Measurements from ENCODE around the gene SHF. TPM values are rescaled to one million over a fixed set of nuclear protein-coding genes. Genes with fewer than 3 reads are reported as not detected.

SHF gene
- total and polyA plus RNA-seq, 2 of the 8 experiments (the other 6 are each of a cell fraction or from before 2014, with no cell fraction given), result 13.1 to 26.7 TPM

- H3K27ac ChIP-seq (ENCODE audit: low read depth, low read length), result no peak overlapping the region
- H4K8ac ChIP-seq (ENCODE audit: extremely low read depth, insufficient read depth, low read length), result no peak overlapping the region
- H3K79me1 ChIP-seq (ENCODE audit: low read depth, low read length), result no peaks in the 10 kb centered on the region; the same call in 1 of the 2 replicates
- H3K79me2 ChIP-seq (ENCODE audit: control insufficient read depth in 1 of 2, insufficient read depth in 2 of 2, low read length in 2 of 2), result no peaks in the 10 kb centered on the region
- no peak overlapping the region for H2BK15ac ChIP-seq (ENCODE audit: low read length)
- no peak overlapping the region for H3K56ac ChIP-seq (replicated peaks; ENCODE audit: insufficient read length, low read depth, low read length)
- H3K23ac ChIP-seq (ENCODE audit: insufficient read length), result no peak overlapping the region
- H2AFZ ChIP-seq (ENCODE audit: low read length), result no peak overlapping the region
- no peak overlapping the region for H3K4me2 ChIP-seq (ENCODE audit: insufficient read depth in 1 of 2, low read depth in 2 of 2, low read length in 2 of 2)
- no peak overlapping the region for H4K5ac ChIP-seq (ENCODE audit: insufficient read length, low read depth, low read length)
- H3K18ac ChIP-seq (ENCODE audit: extremely low read depth, low read length), result no peak overlapping the region
- no peak overlapping the region for H2BK5ac ChIP-seq (ENCODE audit: low read depth, low read length)
- H4K91ac ChIP-seq (replicated peaks; ENCODE audit: insufficient read length, low read length), result no peak overlapping the region
- no peak overlapping the region for H2AK5ac ChIP-seq (ENCODE audit: low read depth, low read length)
- H2BK120ac ChIP-seq (replicated peaks; ENCODE audit: low read depth, low read length), result no peak overlapping the region
- ChIA-PET POLR2A (ENCODE audit: partially characterized antibody) (interaction anchor here (1.2 to 5.7 kb wide), 4 partner anchors 8 to 16 kb away, joined by 4 to 50 read pairs (median 15); partner anchors contain the start of gene SHF), CTCF (ENCODE audit: partially characterized antibody) (interaction anchor here (0.6 to 41.8 kb wide), 6 partner anchors 14 to 624 kb away, joined by 3 to 1117 read pairs (median 3); partner anchors contain the start of genes DUOX2, DUOXA2 and SHF)
- no peak for DNase-seq (ENCODE audit: low read depth in 1 of 2, low spot score in 2 of 2)
- FAIRE-seq, result no peak
- peaks cover 0 to 3% (median 0%) of the 10 kb centered on the region in 4 experiments; a peak in 3 of 8 replicates for H3K36me3 ChIP-seq (ENCODE audit: control insufficient read depth in 2 of 4, insufficient read depth in 4 of 4, low read length in 3 of 4)
- no peak for TF ChIP-seq CBX5 (IDR thresholded peaks at IDR 0.05; ENCODE audit: low read depth, low read length)
- no peak for TF ChIP-seq BCL11A (IDR thresholded peaks at IDR 0.05; ENCODE audit: low read depth in 2 of 2, low read length in 2 of 2)
- no peak for TF ChIP-seq HDAC2 (IDR thresholded peaks at IDR 0.05; ENCODE audit: borderline replicate concordance in 1 of 2, low read depth in 2 of 2, low read length in 2 of 2)
- no peak for TF ChIP-seq YY1 (IDR thresholded peaks at IDR 0.05; ENCODE audit: low read depth, low read length)
- no peak for TF ChIP-seq CEBPB (IDR thresholded peaks at IDR 0.05; ENCODE audit: low read depth, low read length)
- no peak for TF ChIP-seq JUN (IDR thresholded peaks at IDR 0.05; ENCODE audit: low read depth, low read length)
- no peak for TF ChIP-seq TBP (IDR thresholded peaks at IDR 0.05; ENCODE audit: low read depth, low read length)
- no peak for TF ChIP-seq TAF7 (optimal IDR thresholded peaks at IDR 0.05; ENCODE audit: borderline replicate concordance, low read depth, low read length)
- TF ChIP-seq CHD2 (IDR thresholded peaks at IDR 0.05; ENCODE audit: low read length), result no peak
- TF ChIP-seq ATF2 (IDR thresholded peaks at IDR 0.05; ENCODE audit: low read length), result no peak
- no peak overlapping the region for H3K9ac ChIP-seq (replicated peaks in 1 of 4; ENCODE audit: extremely low read depth in 1 of 4, low read depth in 3 of 4, low read length in 3 of 4)
- no peak overlapping the region for H2BK20ac ChIP-seq (ENCODE audit: low read length)
- H3K4ac ChIP-seq (replicated peaks; ENCODE audit: insufficient read length, low read depth, low read length), result no peak overlapping the region
- peaks cover 0 to 19% (median 13%) of the 10 kb centered on the region in 4 experiments; a peak in 5 of 7 replicates for H3K4me1 ChIP-seq (replicated peaks in 1 of 4; ENCODE audit: control insufficient read depth in 3 of 4, insufficient read depth in 4 of 4, low read length in 3 of 4)
- H3K14ac ChIP-seq (ENCODE audit: insufficient read length), result no peak overlapping the region
- no peaks in the 10 kb centered on the region for H3K27me3 ChIP-seq (replicated peaks in 1 of 4; ENCODE audit: control insufficient read depth in 3 of 4, extremely low read depth in 1 of 4, insufficient read depth in 3 of 4, low read length in 3 of 4)
- no peaks in the 10 kb centered on the region for H3K9me3 ChIP-seq (ENCODE audit: insufficient read depth in 2 of 2, low read depth in 1 of 2, low read length in 1 of 2)
- 100% methylated on average over 10 of the region's 12 CpGs; no CpG with 5 or more reads in 1 of the 2 experiments for WGBS, 2 experiments (ENCODE audit: extremely low coverage in 1 of 2, insufficient coverage in 1 of 2, insufficient read length in 1 of 2, insufficient replicate concordance in 2 of 2, low coverage in 1 of 2, low lambda C conversion rate in 2 of 2, missing lambda C conversion rate in 1 of 2)
- peaks cover 2 to 4% of the 10 kb centered on the region in 2 experiments for H4K20me1 ChIP-seq (replicated peaks in 1 of 2; ENCODE audit: control insufficient read depth in 1 of 2, insufficient read depth in 2 of 2, low read length in 2 of 2)
- no peak overlapping the region for H3K4me3 ChIP-seq (ENCODE audit: extremely low read depth in 1 of 4, insufficient read depth in 2 of 4, low read depth in 3 of 4, low read length in 4 of 4)
- no peak overlapping the region for H2BK12ac ChIP-seq (ENCODE audit: low read depth, low read length)
- H3K23me2 ChIP-seq (ENCODE audit: low read depth, low read length), result no peaks in the 10 kb centered on the region; the same call in 1 of the 2 replicates
Observed at GRCh38 chr15:45171912-45172311, 15.9 kb downstream of the SHF start.
